Progenitor cell of endocrine pancreas (in vitro differentiated cells): ENCODE results near the gene SLC5A2. TPM values are rescaled to one million over a fixed set of nuclear protein-coding genes. Genes with fewer than 3 reads are reported as not detected.
A peak's percentile ranks its signal among the peaks of the same experiment; 100 is the strongest.

Source experiments
- DNase-seq: peaks from one replicate; pipeline ENCODE4 v3.0.0; 2021; ENCODE audit warnings: low spot score; ENCODE audit not compliant: unreplicated experiment
- H3K27ac Mint-ChIP-seq: 2 replicates; pipeline ENCODE4 v1.8.0; 2021; ENCODE audit warnings: mild to moderate bottlenecking, moderate library complexity, mixed read lengths
- H3K27me3 Mint-ChIP-seq: 2 replicates; pipeline ENCODE4 v1.8.0; 2021; ENCODE audit warnings: mixed read lengths
- H3K36me3 Mint-ChIP-seq: 2 replicates; pipeline ENCODE4 v1.8.0; 2022; ENCODE audit warnings: mixed read lengths; ENCODE audit not compliant: insufficient read depth
- H3K4me1 Mint-ChIP-seq: 2 replicates; pipeline ENCODE4 v1.8.0; 2021; ENCODE audit warnings: low read depth, mixed read lengths
- H3K4me3 Mint-ChIP-seq: 2 replicates; pipeline ENCODE4 v1.8.0; 2021; ENCODE audit warnings: low read depth, mild to moderate bottlenecking, moderate library complexity, mixed read lengths
- H3K9me3 Mint-ChIP-seq: 2 replicates; pipeline ENCODE4 v1.8.0; 2021; ENCODE audit warnings: low read depth, mixed read lengths
- CTCF ChIP-seq: fragments of 200-600 bp; sonication (generic); IDR thresholded peaks from one replicate; pipeline ENCODE4 v1.5.0; 2021; ENCODE audit warnings: antibody characterized with exemption, mild to moderate bottlenecking; ENCODE audit not compliant: unreplicated experiment
- total RNA-seq: library from RNA; stranded (reverse); gene quantifications from 2 replicates; pipeline ENCODE4 v1.2.1, GENCODE V29; 2021

The SLC5A2 gene
- total RNA-seq, 1 donor from 2014 or later = 0.29 TPM

- Mint-ChIP-seq H3K36me3 (no peaks in the 10 kb centered on the region), H3K9me3 (no peaks in the 10 kb centered on the region)
Observed at GRCh38 chr16:31475946-31476302, 7.0 kb upstream of the SLC5A2 start.

GRCh38 chr16:31476303-31477219, 6.4 kb upstream of the SLC5A2 start:
- Mint-ChIP-seq H3K27me3 (peaks cover 63% of the 10 kb centered on the region), H3K36me3 (no peaks in the 10 kb centered on the region), H3K27ac (no peak overlapping the region), H3K4me3 (peak overlapping the region; percentile 76), H3K4me1 (peaks cover 17% of the 10 kb centered on the region), H3K9me3 (no peaks in the 10 kb centered on the region)
- peak; percentile 49 for DNase-seq
- TF ChIP-seq CTCF = no peak

More at GRCh38 chr16:31475946-31476302, 7.0 kb upstream of the SLC5A2 start:
- DNase-seq = no peak
- Mint-ChIP-seq H3K4me1 (peaks cover 17% of the 10 kb centered on the region), H3K4me3 (peak overlapping the region; percentile 71), H3K27me3 (peaks cover 63% of the 10 kb centered on the region), H3K27ac (no peak overlapping the region)
- no peak for TF ChIP-seq CTCF

GRCh38 chr16:31477220-31478216, 5.4 kb upstream of the SLC5A2 start:
- peaks cover 65% of the 10 kb centered on the region for H3K27me3 Mint-ChIP-seq
- peak; percentile 67 for DNase-seq
- no peaks in the 10 kb centered on the region for H3K36me3 Mint-ChIP-seq
- H3K27ac Mint-ChIP-seq = peak overlapping the region; percentile 95
- peak; percentile 63 for TF ChIP-seq CTCF
- no peaks in the 10 kb centered on the region for H3K9me3 Mint-ChIP-seq
- H3K4me3 Mint-ChIP-seq = peak overlapping the region; percentile 76
- H3K4me1 Mint-ChIP-seq = peaks cover 14% of the 10 kb centered on the region

DNA sequence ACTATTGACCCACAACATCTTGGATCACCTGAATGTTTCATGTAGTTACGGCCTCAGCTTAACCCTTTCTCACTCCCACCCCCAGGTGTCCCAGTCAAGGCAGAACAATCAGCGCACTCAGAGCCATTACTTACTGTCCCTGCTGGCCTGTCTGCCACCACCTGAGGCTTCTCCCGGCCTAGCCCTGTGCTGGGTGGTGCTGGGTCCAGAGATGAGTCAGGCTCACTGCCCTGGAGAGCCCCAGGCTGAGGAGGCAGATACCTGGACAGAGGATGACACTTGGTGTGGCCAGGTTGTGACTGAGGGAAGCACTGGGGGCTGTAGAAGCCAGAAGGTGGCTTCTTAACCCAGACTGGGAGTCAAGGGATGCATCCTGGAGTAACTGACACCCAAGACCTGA, 4.0 kb upstream of the SLC5A2 start:
- H3K4me3 Mint-ChIP-seq = no peak overlapping the region
- no peaks in the 10 kb centered on the region for H3K36me3 Mint-ChIP-seq
- DNase-seq = no peak
- peaks cover 14% of the 10 kb centered on the region for H3K4me1 Mint-ChIP-seq
- H3K27ac Mint-ChIP-seq = no peak overlapping the region
- TF ChIP-seq CTCF = no peak
- H3K9me3 Mint-ChIP-seq = no peaks in the 10 kb centered on the region
- peaks cover 57% of the 10 kb centered on the region for H3K27me3 Mint-ChIP-seq

DNA sequence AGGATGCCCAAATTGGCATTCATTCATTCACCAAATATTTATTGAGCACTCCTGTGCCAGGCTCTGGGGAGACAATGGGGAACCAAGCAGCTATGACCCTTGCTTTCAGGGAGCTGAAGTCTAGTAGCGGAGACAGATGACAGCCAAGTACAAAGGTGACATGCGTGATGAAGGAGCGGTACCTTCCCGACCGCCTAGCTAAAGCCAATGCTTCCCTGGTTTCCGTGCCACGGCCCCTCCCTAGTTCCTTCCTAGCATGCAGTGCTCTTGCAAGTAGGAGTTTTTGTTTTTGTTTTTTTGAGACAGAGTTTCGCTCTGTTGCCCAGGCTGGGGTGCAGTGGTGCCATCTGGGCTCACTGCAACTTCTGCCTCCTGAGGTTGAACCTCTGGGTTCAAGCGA, 3.2 kb upstream of the SLC5A2 start:
- Mint-ChIP-seq H3K27me3 (peaks cover 51% of the 10 kb centered on the region), H3K36me3 (no peaks in the 10 kb centered on the region), H3K9me3 (no peaks in the 10 kb centered on the region), H3K4me1 (peaks cover 20% of the 10 kb centered on the region), H3K27ac (no peak overlapping the region), H3K4me3 (no peak overlapping the region)
- TF ChIP-seq CTCF = no peak
- DNase-seq = no peak
